ENCODE measurements around the gene CCK.

DNA sequence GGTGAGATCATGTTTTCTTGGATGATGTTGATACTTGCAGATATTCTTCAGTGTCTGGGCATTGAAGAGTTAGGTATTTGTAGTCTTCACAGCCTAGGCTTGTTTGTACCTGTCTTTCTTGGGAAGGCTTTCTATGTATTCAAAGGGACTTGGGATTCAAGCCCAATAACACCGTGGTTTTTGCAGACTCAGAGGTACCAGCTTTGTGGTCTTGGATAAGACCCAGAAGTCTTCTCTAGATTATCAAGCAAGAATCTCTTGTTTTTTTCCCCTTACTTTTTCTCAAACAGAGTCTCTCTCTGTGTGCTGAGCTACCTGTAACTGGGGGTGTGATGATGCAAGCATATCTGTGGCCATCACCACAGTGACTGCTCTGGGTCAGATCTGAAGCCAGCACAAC is 42.7 kb upstream of the CCK start:
- TF ChIP-seq, protein P1, sequence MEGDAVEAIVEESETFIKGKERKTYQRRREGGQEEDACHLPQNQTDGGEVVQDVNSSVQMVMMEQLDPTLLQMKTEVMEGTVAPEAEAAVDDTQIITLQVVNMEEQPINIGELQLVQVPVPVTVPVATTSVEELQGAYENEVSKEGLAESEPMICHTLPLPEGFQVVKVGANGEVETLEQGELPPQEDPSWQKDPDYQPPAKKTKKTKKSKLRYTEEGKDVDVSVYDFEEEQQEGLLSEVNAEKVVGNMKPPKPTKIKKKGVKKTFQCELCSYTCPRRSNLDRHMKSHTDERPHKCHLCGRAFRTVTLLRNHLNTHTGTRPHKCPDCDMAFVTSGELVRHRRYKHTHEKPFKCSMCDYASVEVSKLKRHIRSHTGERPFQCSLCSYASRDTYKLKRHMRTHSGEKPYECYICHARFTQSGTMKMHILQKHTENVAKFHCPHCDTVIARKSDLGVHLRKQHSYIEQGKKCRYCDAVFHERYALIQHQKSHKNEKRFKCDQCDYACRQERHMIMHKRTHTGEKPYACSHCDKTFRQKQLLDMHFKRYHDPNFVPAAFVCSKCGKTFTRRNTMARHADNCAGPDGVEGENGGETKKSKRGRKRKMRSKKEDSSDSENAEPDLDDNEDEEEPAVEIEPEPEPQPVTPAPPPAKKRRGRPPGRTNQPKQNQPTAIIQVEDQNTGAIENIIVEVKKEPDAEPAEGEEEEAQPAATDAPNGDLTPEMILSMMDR (IDR thresholded peaks at IDR 0.05; ENCODE audit: low read length) = no peak
- TF ChIP-seq EZH2 (optimal IDR thresholded peaks at IDR 0.05; ENCODE audit: low read depth, low read length) = no peak
